DOHH2 (cell line): ENCODE results near the gene MMP15.

Experiments used
- EZH2phosphoT487 ChIP-seq: fragments of 200-600 bp; sonication (generic); IDR thresholded peaks from 2 replicates; pipeline ENCODE4 v1.6.1; 2017; ENCODE audit warnings: borderline replicate concordance, mild to moderate bottlenecking, antibody characterized with exemption, low read length, moderate library complexity, mixed read lengths
- TF ChIP-seq, protein P1 (sequence below): fragments of 200-600 bp; sonication (generic); IDR thresholded peaks from one replicate; pipeline ENCODE4 v1.5.1; 2014; ENCODE audit warnings: antibody characterized with exemption, mild to moderate bottlenecking, low read depth, low read length; ENCODE audit not compliant: poor library complexity, severe bottlenecking

DNA sequence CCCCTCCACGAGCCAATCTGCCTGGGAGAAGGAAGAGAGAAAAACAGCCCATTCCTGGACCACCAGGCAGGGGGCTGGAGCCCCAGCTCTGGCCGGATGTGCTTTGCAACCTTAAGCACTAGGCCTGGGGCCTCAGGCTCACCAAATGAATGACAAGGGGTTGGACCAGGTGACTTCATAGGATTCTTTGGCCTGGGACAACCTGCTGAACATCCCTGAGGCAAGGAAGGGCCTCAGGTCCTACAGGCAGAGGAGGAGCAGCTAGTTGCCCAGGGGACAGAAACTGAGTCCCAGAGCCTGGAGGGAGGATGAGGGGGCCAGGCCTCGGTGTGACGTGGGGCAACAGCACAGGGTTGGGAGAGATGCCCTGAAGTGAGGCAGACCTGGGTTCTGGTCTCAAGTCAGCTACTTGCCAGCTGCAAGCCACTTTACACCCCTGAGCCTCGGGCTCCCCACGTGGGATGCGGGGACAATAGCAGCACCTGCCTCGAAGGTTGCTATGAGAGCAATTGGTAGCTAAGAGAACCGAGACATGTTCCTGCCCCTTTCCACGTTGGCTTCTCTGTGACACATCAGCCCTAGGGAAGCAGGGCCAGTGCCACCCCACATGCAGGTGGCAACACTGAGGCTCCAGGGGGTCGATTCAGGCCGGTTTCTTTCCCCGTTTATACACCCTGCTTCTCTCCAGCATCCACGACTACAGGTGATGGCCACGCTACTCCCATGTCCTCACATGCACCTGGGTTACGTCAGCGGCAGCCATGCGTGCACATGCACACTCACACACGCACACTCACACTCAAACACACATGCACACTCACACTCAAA lies 61.0 kb downstream of the MMP15 start:
- TF ChIP-seq, protein P1, sequence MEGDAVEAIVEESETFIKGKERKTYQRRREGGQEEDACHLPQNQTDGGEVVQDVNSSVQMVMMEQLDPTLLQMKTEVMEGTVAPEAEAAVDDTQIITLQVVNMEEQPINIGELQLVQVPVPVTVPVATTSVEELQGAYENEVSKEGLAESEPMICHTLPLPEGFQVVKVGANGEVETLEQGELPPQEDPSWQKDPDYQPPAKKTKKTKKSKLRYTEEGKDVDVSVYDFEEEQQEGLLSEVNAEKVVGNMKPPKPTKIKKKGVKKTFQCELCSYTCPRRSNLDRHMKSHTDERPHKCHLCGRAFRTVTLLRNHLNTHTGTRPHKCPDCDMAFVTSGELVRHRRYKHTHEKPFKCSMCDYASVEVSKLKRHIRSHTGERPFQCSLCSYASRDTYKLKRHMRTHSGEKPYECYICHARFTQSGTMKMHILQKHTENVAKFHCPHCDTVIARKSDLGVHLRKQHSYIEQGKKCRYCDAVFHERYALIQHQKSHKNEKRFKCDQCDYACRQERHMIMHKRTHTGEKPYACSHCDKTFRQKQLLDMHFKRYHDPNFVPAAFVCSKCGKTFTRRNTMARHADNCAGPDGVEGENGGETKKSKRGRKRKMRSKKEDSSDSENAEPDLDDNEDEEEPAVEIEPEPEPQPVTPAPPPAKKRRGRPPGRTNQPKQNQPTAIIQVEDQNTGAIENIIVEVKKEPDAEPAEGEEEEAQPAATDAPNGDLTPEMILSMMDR: no peak
- no peak for TF ChIP-seq EZH2phosphoT487
